WTC11 (cell line): ENCODE data around the gene HSPG2. TPM values are rescaled to one million over a fixed set of nuclear protein-coding genes. Genes with fewer than 3 reads are reported as not detected.

Experiments used
- ATAC-seq: fragments of 200-7000 bp; cut with Tn5 transposase; 2 replicates; pipeline ENCODE4 v1.10.0; 2021; ENCODE audit warnings: mild to moderate bottlenecking, moderate library complexity
- CTCF ChIA-PET: fragments of 300-600 bp; sonication (Branson Sonifier 250); formaldehyde crosslinking; loops from one replicate; lab custom pipeline; 2021; ENCODE audit warnings: antibody characterized with exemption; lab: Charles Lee
- POLR2A ChIA-PET: fragments of 350-600 bp; sonication (Branson Sonifier 250); formaldehyde crosslinking; loops from one replicate; lab custom pipeline; 2021; ENCODE audit warnings: antibody characterized with exemption; lab: Charles Lee
- DNase-seq: peaks from one replicate; pipeline ENCODE4 v3.0.0; 2021; ENCODE audit warnings: low spot score
- H3K27ac Mint-ChIP-seq: 2 replicates; pipeline ENCODE4 v1.8.0; 2021; ENCODE audit warnings: mixed read lengths
- H3K27me3 Mint-ChIP-seq: 2 replicates; pipeline ENCODE4 v1.8.0; 2021; ENCODE audit warnings: low read depth, mild to moderate bottlenecking, moderate library complexity, mixed read lengths
- H3K36me3 Mint-ChIP-seq: 2 replicates; pipeline ENCODE4 v1.8.0; 2021; ENCODE audit warnings: mixed read lengths
- H3K4me1 Mint-ChIP-seq: 2 replicates; pipeline ENCODE4 v1.8.0; 2022; ENCODE audit warnings: mixed read lengths
- H3K4me3 Mint-ChIP-seq: 2 replicates; pipeline ENCODE4 v1.8.0; 2021; ENCODE audit warnings: mild to moderate bottlenecking, moderate library complexity, mixed read lengths
- H3K9me3 Mint-ChIP-seq: 2 replicates; pipeline ENCODE4 v1.8.0; 2021; ENCODE audit warnings: mixed read lengths
- AFF4 ChIP-seq: sonication (generic); formaldehyde crosslinking; IDR thresholded peaks from 2 replicates; pipeline ENCODE4 v1.8.1; 2023; ENCODE audit warnings: mild to moderate bottlenecking, missing genetic modification reagents, borderline replicate concordance
- ATF6 ChIP-seq: sonication (generic); formaldehyde crosslinking; IDR thresholded peaks from 2 replicates; pipeline ENCODE4 v1.8.1; 2023; ENCODE audit warnings: mild to moderate bottlenecking, missing genetic modification reagents
- CREM ChIP-seq: sonication (generic); formaldehyde crosslinking; IDR thresholded peaks from 2 replicates; pipeline ENCODE4 v1.8.1; 2022; ENCODE audit warnings: mild to moderate bottlenecking, missing genetic modification reagents, moderate library complexity
- E2F1 ChIP-seq: sonication (generic); formaldehyde crosslinking; IDR thresholded peaks from 2 replicates; pipeline ENCODE4 v1.8.0; 2022; ENCODE audit warnings: mild to moderate bottlenecking, missing genetic modification reagents
- E2F5 ChIP-seq: sonication (generic); formaldehyde crosslinking; IDR thresholded peaks from 2 replicates; pipeline ENCODE4 v1.8.1; 2022; ENCODE audit warnings: mild to moderate bottlenecking, moderate library complexity, missing genetic modification reagents
- FOXJ3 ChIP-seq: sonication (generic); formaldehyde crosslinking; IDR thresholded peaks from 2 replicates; pipeline ENCODE4 v1.9.0; 2021; ENCODE audit warnings: missing genetic modification reagents, mild to moderate bottlenecking, borderline replicate concordance
- FOXK1 ChIP-seq: sonication (generic); formaldehyde crosslinking; IDR thresholded peaks from 2 replicates; pipeline ENCODE4 v1.8.0; 2022; ENCODE audit warnings: mild to moderate bottlenecking, moderate library complexity, missing genetic modification reagents
- IRF1 ChIP-seq: sonication (generic); formaldehyde crosslinking; IDR thresholded peaks from 2 replicates; pipeline ENCODE4 v1.8.0; 2023; ENCODE audit warnings: missing genetic modification reagents
- OVOL2 ChIP-seq: fragments of 250-450 bp; sonication (Bioruptor Pico); IDR thresholded peaks from 2 replicates; pipeline ENCODE4 v1.9.0; 2021; ENCODE audit warnings: mild to moderate bottlenecking, borderline replicate concordance
- RELA ChIP-seq: sonication (generic); formaldehyde crosslinking; IDR thresholded peaks from 2 replicates; pipeline ENCODE4 v1.8.1; 2022; ENCODE audit warnings: missing genetic modification reagents, mild to moderate bottlenecking, borderline replicate concordance
- TCF7 ChIP-seq: sonication (generic); formaldehyde crosslinking; IDR thresholded peaks from 2 replicates; pipeline ENCODE4 v1.8.0; 2022; ENCODE audit warnings: mild to moderate bottlenecking, low read depth, missing genetic modification reagents, moderate library complexity
- ZBTB21 ChIP-seq: sonication (generic); formaldehyde crosslinking; IDR thresholded peaks from 2 replicates; pipeline ENCODE4 v1.8.1; 2023; ENCODE audit warnings: mild to moderate bottlenecking, missing genetic modification reagents, borderline replicate concordance
- ZNF138 ChIP-seq: sonication (generic); formaldehyde crosslinking; conservative IDR thresholded peaks from 2 replicates; pipeline ENCODE4 v1.8.1; 2022; ENCODE audit warnings: mild to moderate bottlenecking, moderate library complexity, missing genetic modification reagents
- ZNF263 ChIP-seq: sonication (generic); formaldehyde crosslinking; IDR thresholded peaks from 2 replicates; pipeline ENCODE4 v1.8.1; 2022; ENCODE audit warnings: low read depth, mild to moderate bottlenecking, moderate library complexity, missing genetic modification reagents
- ZNF425 ChIP-seq: fragments of 250-450 bp; sonication (Bioruptor Pico); conservative IDR thresholded peaks from 2 replicates; pipeline ENCODE4 v1.9.0; 2021; ENCODE audit warnings: mild to moderate bottlenecking
- total RNA-seq: library from RNA; stranded (reverse); gene quantifications from 3 replicates; pipeline ENCODE4 v1.2.3, GENCODE V29; 2021
- TF ChIP-seq, protein P1 (sequence below): sonication (generic); formaldehyde crosslinking; IDR thresholded peaks from 2 replicates; pipeline ENCODE4 v1.8.1; 2022; ENCODE audit warnings: low read depth, missing genetic modification reagents, borderline replicate concordance
- TF ChIP-seq, protein P2 (sequence below): sonication (generic); formaldehyde crosslinking; conservative IDR thresholded peaks from 2 replicates; pipeline ENCODE4 v1.8.1; 2022; ENCODE audit warnings: mild to moderate bottlenecking, missing genetic modification reagents
- TF ChIP-seq, protein P3 (sequence below): sonication (generic); formaldehyde crosslinking; IDR thresholded peaks from 2 replicates; pipeline ENCODE4 v1.8.1; 2022; ENCODE audit warnings: missing genetic modification reagents, borderline replicate concordance
- TF ChIP-seq, protein P4 (sequence below): sonication (generic); formaldehyde crosslinking; IDR thresholded peaks from 2 replicates; pipeline ENCODE4 v1.8.1; 2023; ENCODE audit warnings: mild to moderate bottlenecking, missing genetic modification reagents

HSPG2 gene
- total RNA-seq, 1 experiment from 2014 or later = 120 TPM

DNA sequence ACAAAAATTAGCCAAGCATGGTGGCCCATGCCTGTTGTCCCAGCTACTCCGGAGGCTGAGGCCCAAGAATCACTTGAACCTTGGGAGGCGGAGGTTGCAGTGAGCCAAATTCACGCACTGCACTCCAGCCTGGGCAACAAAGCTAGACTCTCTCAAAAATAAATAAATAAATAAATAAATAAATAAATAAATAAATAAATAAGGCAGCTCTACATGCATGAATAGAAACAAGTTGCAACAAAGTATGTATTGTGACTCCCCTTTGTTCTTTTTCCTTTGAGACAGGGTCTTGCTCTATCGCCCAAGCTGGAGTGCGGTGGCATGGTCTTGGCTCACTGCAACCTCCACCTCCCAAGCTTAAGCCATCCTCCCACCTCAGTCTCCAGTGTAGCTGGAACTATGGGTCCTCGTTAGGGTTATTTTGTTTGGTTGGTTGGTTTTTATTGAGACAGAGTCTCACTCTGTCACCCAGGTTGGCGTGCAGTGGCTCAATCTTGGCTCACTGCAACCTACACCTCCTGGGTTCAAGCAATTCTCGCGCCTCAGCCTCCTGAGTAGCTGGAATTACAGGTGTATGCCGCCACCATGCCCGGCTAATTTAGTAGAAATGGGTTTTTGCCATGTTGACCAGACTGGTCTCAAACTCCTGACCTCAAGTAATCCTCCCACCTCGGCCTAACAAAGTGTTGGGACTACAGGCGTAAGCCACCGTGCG, 162.1 kb downstream of the HSPG2 start (continued):
- TF ChIP-seq ZNF425 = no peak
- TF ChIP-seq CREM (CRISPR knock-in tag) = no peak
- no peak for TF ChIP-seq AFF4 (CRISPR knock-in tag)
- TF ChIP-seq E2F5 (CRISPR knock-in tag) = no peak
- no peak for TF ChIP-seq RELA
- TF ChIP-seq ZNF263 = no peak
- TF ChIP-seq, protein P1, sequence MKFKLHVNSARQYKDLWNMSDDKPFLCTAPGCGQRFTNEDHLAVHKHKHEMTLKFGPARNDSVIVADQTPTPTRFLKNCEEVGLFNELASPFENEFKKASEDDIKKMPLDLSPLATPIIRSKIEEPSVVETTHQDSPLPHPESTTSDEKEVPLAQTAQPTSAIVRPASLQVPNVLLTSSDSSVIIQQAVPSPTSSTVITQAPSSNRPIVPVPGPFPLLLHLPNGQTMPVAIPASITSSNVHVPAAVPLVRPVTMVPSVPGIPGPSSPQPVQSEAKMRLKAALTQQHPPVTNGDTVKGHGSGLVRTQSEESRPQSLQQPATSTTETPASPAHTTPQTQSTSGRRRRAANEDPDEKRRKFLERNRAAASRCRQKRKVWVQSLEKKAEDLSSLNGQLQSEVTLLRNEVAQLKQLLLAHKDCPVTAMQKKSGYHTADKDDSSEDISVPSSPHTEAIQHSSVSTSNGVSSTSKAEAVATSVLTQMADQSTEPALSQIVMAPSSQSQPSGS (CRISPR knock-in tag) = no peak
- TF ChIP-seq, protein P2, sequence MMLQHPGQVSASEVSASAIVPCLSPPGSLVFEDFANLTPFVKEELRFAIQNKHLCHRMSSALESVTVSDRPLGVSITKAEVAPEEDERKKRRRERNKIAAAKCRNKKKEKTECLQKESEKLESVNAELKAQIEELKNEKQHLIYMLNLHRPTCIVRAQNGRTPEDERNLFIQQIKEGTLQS (CRISPR knock-in tag) = no peak
- TF ChIP-seq FOXK1 (CRISPR knock-in tag) = no peak
- TF ChIP-seq IRF1 (CRISPR knock-in tag) = no peak
- TF ChIP-seq, protein P3, sequence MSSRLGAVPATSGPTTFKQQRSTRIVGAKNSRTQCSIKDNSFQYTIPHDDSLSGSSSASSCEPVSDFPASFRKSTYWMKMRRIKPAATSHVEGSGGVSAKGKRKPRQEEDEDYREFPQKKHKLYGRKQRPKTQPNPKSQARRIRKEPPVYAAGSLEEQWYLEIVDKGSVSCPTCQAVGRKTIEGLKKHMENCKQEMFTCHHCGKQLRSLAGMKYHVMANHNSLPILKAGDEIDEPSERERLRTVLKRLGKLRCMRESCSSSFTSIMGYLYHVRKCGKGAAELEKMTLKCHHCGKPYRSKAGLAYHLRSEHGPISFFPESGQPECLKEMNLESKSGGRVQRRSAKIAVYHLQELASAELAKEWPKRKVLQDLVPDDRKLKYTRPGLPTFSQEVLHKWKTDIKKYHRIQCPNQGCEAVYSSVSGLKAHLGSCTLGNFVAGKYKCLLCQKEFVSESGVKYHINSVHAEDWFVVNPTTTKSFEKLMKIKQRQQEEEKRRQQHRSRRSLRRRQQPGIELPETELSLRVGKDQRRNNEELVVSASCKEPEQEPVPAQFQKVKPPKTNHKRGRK = no peak
- TF ChIP-seq ZNF138 (CRISPR knock-in tag) = no peak
- TF ChIP-seq, all 79 proteins: peak for 0

- ATAC-seq (no peak), DNase-seq (no peak)
- H3K27ac Mint-ChIP-seq = no peak overlapping the region
- ChIA-PET POLR2A (interaction anchor here (0.6 kb wide), 1 partner anchor 11 kb away, joined by 3 read pairs; no protein-coding TSS in a partner anchor), CTCF (no interaction called here)
- peaks cover 6% of the 10 kb centered on the region for H3K4me1 Mint-ChIP-seq
- no peaks in the 10 kb centered on the region for H3K27me3 Mint-ChIP-seq
- no peak overlapping the region for H3K4me3 Mint-ChIP-seq
- peaks cover 5% of the 10 kb centered on the region for H3K9me3 Mint-ChIP-seq
- H3K36me3 Mint-ChIP-seq = peaks cover 16% of the 10 kb centered on the region
- TF ChIP-seq ZNF138 (CRISPR knock-in tag) (no peak), TCF7 (CRISPR knock-in tag) (no peak), ZBTB21 (no peak), ATF6 (no peak), OVOL2 (CRISPR knock-in tag) (no peak), FOXJ3 (CRISPR knock-in tag) (no peak), E2F1 (CRISPR knock-in tag) (no peak)
- TF ChIP-seq, protein P4, sequence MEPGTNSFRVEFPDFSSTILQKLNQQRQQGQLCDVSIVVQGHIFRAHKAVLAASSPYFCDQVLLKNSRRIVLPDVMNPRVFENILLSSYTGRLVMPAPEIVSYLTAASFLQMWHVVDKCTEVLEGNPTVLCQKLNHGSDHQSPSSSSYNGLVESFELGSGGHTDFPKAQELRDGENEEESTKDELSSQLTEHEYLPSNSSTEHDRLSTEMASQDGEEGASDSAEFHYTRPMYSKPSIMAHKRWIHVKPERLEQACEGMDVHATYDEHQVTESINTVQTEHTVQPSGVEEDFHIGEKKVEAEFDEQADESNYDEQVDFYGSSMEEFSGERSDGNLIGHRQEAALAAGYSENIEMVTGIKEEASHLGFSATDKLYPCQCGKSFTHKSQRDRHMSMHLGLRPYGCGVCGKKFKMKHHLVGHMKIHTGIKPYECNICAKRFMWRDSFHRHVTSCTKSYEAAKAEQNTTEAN = no peak
Measured at GRCh38 chr1:21773585-21773984, 163.5 kb downstream of the HSPG2 start.
